GM19351 (cell line): ENCODE results near the gene SNCAIP.
A peak's percentile ranks its signal among the peaks of the same experiment; 100 is the strongest.
"Not testable (repeated sequence)": the region's sequence is repeated elsewhere in the genome, so short reads cannot be mapped to it uniquely, and the experiment has no call there.

Source experiments
- ATAC-seq: cut with Tn5 transposase; IDR thresholded peaks from one replicate; pipeline ENCODE4 v1.9.1; 2021; ENCODE audit warnings: mild to moderate bottlenecking, moderate library complexity; ENCODE audit not compliant: unreplicated experiment

The SNCAIP gene

GRCh38 chr5:122354293-122354692, 42.3 kb downstream of the SNCAIP start:
- no peak for ATAC-seq

GRCh38 chr5:122355324-122355723, 43.3 kb downstream of the SNCAIP start:
- no peak for ATAC-seq

GRCh38 chr5:122356855-122357254, 44.8 kb downstream of the SNCAIP start:
- no peak for ATAC-seq

- ATAC-seq, result no peak
Observed at GRCh38 chr5:122358372-122358979, 46.4 kb downstream of the SNCAIP start.

DNA sequence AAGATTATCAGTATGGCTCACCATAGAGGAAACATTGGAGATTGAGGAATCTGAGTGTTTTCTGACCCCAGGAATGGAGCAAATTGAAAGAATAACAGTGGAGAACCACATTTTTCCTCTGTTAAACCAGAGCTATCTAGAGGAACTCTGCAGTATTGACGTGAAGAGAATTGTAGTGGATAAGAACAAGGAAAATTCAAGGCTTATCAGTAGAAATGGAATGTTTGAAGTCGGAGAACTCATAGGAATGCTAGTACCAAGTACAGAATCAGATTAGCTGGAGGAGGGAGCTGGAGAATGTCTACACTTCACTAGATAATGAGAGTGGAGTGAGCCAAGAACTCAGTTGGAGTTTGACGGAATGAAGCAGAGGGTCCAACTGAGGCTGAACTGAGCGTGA, 50.3 kb downstream of the SNCAIP start:
- ATAC-seq, result no peak

DNA sequence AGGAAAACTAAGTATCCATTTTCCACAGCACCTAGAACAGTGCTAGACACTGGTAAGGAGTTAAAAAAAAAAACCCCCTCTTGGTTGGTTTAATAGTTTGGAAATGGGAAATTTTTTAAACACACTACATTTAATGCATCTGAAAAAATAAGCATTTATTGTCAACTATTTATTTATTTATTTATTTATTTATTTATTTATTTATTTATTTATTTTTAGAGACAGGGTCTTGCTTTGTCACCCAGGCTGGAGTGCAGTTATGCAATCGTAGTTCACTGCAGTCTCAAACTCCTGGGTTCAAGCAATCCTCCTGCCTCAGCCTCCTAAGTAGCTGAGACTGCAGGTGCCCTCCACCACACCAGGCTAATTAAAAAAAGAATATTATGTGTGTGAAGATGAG, 51.6 kb downstream of the SNCAIP start:
- ATAC-seq, result no peak

GRCh38 chr5:122366501-122366900, 54.5 kb downstream of the SNCAIP start:
- ATAC-seq, result peak; percentile 96

- ATAC-seq, result no peak
Observed at GRCh38 chr5:122367456-122367855, 55.4 kb downstream of the SNCAIP start.

- ATAC-seq, result no peak
Observed at GRCh38 chr5:122368510-122369251, 56.6 kb downstream of the SNCAIP start.

- no peak for ATAC-seq
Observed at GRCh38 chr5:122369253-122369815, 57.3 kb downstream of the SNCAIP start.

DNA sequence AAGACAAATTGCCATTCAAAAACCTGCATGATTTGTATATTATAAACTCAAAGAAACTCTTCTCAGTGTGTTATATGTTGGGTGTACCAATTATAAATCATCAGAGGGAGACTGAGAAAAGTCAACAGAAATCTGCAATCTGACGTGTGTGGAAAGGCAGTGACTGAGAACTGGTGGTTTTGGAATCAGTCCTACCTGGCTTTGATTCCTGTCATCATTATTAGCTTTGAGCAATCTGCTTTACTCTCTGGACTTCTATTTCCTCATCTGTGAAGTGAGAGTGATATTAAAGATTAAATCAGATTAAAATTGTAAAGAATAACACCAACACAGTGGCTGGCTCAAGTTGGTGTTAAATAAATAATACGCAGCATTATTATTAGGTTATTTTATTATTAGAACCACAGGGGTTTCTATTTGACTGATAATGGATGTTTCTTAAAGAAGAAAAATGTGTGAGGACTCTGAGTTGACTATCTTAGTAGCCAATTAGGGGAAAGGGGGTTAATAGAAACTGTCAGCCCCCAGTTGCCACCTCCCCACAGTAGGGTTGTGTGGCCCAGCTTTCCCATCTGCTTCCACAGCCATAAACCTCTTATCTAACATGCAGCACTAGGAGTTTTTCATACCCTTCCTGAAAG, 59.6 kb downstream of the SNCAIP start:
- ATAC-seq, result no peak

DNA sequence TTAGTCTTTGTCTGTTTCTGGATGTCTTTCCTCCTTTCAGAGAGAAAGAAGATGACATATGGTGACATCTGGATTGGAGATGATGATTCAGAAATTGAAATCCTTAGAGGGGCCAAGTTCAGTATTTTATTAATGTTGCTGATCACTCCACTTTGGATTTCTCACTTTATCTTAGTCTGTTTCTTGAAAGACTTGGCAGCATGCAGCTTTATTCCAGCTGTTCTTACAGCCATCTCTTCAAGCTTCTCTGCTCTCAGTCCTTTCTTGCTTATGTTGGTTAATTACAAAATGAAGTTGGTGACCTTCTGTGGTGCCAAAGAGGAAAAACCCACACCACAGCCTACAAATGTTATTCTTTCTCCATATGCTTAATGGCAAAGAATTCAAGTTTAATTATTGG, 62.1 kb downstream of the SNCAIP start:
- ATAC-seq, result no peak

GRCh38 chr5:122375801-122376200, 63.8 kb downstream of the SNCAIP start:
- ATAC-seq, result no peak

GRCh38 chr5:122376250-122376649, 64.2 kb downstream of the SNCAIP start:
- no peak for ATAC-seq

DNA sequence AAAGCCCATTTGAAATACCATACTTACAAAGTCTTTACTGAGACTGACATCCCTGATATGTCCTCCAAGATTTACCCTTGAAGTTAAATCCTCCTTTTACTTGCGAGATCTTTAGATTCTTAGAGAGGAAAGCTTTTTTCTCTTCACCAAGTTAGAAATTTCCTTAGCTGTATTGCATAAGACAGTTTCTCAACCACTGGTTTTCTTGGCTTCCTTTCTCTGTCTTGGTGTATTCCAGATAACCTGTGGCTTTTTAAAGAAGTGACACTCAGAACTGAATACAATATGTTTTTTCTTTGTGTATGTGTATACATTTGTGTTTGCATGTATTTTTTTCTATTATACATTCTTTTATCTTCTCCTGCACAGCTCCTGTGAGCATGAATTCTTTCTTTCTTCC, 65.0 kb downstream of the SNCAIP start:
- no peak for ATAC-seq

DNA sequence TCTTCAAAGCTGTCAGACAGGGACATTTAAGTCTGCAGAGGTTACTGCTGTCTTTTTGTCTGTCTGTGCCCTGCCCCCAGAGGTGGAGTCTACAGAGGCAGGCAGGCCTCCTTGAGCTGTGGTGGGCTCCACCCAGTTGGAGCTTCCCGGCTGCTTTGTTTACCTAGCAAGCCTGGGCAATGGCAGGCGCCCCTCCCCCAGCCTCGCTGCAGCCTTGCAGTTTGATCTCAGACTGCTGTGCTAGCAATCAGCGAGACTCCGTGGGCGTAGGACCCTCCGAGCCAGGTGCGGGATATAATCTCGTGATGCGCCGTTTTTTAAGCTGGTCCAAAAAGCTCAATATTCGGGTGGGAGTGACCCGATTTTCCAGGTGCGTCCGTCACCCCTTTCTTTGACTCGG, 70.9 kb downstream of the SNCAIP start:
- not testable (repeated sequence) for ATAC-seq

DNA sequence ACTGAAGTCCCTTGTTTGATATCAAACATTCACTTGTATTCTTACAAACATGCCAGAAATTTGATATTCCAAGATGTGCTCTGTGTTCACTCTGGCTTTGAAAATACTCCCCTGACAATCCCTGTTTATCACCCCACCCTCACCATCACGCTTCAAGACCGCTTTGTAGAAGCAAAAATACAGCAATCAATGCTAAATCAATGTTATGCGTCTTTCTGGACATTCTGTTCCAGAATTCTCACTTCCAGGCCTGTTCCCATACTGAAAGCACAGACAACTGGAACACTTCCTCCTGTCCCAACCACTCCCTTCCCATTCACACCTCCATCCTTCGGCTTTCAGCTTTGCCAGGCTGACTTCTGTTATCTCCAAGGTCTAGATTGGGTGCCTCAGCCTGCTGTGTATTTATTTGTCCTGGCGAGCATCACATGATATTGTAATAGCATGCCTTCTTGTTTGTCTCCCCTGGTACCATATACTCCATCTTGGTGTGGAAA, 72.8 kb downstream of the SNCAIP start:
- no peak for ATAC-seq

GRCh38 chr5:122385286-122385685, 73.2 kb downstream of the SNCAIP start:
- no peak for ATAC-seq

DNA sequence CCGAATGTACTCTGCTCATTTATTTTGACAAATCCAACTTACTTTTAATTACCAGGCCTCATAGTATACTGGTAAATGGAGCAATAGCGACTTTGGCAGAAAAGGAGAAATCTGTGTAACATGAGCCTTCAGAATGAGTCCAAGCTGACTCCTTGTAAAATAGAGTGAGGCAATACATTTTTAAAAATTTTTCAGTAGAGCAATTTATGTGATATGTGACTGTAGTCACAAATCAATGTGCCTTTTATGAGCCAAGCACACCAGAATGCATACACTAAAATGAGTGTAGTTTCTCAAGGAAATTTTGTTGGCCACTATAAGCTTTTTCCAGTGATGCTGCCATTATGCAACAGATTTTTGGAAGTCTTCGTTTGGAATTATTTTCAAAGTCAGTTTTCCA, 73.8 kb downstream of the SNCAIP start:
- no peak for ATAC-seq

DNA sequence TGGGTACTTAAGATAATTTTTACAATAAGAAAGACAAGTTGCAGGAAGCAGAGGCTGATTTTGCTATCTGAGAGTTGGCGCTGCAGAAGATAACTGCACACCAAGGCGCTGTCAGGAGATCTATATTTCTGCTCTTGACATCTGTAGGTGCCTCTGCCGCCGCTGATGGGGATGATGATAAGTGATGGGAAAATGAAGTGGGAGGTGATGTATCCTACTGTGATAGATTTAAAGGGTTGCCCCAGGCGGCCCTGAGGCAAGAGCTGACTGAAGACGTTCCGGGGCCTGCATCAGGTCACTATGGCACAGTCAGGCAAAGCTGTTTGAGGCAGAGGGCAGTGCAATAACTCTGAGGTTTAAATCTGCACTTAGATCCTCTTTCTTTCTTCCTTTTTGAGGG, 78.1 kb downstream of the SNCAIP start:
- ATAC-seq, result no peak

DNA sequence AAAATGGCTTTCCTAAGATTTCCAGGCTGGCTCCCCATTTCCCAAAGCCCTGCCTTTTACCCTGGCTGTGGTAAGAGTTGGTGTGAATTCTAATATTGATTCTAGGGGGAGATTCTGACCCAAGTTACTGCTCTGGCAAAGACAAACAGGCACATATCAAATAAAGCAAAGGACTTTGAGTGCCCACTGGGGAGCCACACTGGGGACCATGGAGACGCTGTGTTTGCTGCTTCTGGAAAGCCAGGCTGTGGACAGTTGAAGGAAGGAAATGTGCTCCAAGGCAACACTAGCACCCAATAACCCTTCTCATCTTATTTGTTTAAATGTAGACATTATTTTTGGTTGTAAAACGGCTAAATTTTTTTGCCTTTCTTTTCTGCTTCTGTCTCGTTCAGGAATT, 78.7 kb downstream of the SNCAIP start:
- no peak for ATAC-seq

DNA sequence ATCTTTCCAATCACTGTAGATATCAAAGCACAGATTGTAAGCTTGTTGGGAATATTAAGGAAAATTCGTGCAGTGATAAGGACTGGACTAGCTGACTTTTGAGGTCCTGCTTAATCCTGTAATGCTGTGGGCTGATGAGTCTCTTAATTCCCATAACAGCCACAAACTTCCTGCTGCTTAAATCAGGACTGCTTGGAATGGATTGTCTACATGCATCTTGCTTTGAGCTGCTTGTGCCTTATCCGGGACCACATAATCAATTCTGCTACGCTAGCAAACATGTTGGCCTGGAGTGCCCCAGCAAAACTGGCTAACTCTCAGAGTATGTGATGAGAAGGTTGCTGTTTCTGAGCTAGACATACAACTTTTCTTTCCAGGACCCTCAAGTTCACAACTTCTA, 79.6 kb downstream of the SNCAIP start:
- ATAC-seq, result no peak
